Measurements from ENCODE around the gene SETD5.
A peak's percentile ranks its signal among the peaks of the same experiment; 100 is the strongest.

SETD5 gene

DNA sequence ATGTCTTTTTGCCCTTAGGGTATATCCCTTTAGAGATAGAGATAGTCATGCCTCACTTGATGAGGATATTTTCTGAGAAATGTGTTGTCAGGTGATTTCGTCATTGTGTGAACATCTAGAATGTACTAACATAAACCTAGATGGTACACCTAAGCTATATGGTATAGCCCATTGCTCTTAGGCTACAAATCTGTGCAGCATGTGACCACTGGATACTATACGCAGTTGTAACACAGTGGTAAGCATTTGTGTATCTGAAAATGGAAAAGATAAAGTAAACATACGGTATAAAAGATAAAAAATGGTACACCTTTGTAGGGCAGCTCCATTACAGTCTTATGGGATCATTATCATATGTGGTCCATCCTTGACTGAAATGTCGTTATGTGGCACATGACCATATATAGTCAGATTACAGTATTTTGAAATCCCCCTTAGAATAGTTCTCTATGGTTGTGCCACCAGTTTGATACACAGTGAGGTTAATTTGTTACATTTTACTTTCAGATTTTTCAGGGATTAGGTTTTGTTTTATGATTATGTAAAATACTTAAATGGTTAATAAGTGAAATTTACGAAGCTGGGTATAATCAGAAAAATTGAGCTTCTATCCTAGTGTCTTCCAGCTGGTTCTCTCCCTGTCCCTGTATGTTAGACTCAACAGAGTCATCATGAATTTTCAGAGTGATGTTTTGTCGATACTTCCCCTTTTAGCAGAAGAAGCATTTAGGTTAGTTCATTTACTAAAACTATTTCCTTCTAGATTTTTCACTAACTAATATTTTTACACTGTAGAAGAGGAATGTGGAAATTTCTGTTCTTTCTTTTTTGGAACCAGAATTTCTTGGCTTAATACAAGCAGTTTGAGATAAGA is 12.8 kb downstream of the SETD5 start:
- Histone ChIP-seq H3K27ac (ENCODE audit: low read depth, low read length) (no peak overlapping the region), H3K36me3 (ENCODE audit: control insufficient read depth in 1 of 2, insufficient read depth in 2 of 2, low read length in 2 of 2) (no peaks in the 10 kb centered on the region), H3K27me3 (ENCODE audit: control insufficient read depth in 1 of 2, insufficient read depth in 2 of 2, low read length in 2 of 2) (no peaks in the 10 kb centered on the region), H3K9ac (ENCODE audit: low read depth in 1 of 2, low read length in 2 of 2) (no peak overlapping the region), H3K9me3 (ENCODE audit: control insufficient read depth in 1 of 2, low read length in 2 of 2) (no peaks in the 10 kb centered on the region), H3K4me1 (ENCODE audit: control insufficient read depth in 1 of 2, insufficient read depth in 2 of 2, low read length in 2 of 2) (peaks cover 23 to 25% of the 10 kb centered on the region in 2 donors), H3K4me3 (ENCODE audit: low read depth in 1 of 2, low read length in 2 of 2) (no peak overlapping the region)

GRCh38 chr3:9411302-9411701 is 13.9 kb downstream of the SETD5 start:
- no peak overlapping the region for H3K27ac ChIP-seq (ENCODE audit: low read depth, low read length)
- no peaks in the 10 kb centered on the region for H3K9me3 ChIP-seq (ENCODE audit: control insufficient read depth in 1 of 2, low read length in 2 of 2)
- H3K4me3 ChIP-seq (ENCODE audit: low read depth in 1 of 2, low read length in 2 of 2) = no peak overlapping the region
- H3K27me3 ChIP-seq (ENCODE audit: control insufficient read depth in 1 of 2, insufficient read depth in 2 of 2, low read length in 2 of 2) = no peaks in the 10 kb centered on the region
- H3K36me3 ChIP-seq (ENCODE audit: control insufficient read depth in 1 of 2, insufficient read depth in 2 of 2, low read length in 2 of 2) = peaks cover 0 to 5% of the 10 kb centered on the region in 2 donors
- H3K4me1 ChIP-seq (ENCODE audit: control insufficient read depth in 1 of 2, insufficient read depth in 2 of 2, low read length in 2 of 2) = peaks cover 22 to 25% of the 10 kb centered on the region in 2 donors
- H3K9ac ChIP-seq (ENCODE audit: low read depth in 1 of 2, low read length in 2 of 2) = no peak overlapping the region

DNA sequence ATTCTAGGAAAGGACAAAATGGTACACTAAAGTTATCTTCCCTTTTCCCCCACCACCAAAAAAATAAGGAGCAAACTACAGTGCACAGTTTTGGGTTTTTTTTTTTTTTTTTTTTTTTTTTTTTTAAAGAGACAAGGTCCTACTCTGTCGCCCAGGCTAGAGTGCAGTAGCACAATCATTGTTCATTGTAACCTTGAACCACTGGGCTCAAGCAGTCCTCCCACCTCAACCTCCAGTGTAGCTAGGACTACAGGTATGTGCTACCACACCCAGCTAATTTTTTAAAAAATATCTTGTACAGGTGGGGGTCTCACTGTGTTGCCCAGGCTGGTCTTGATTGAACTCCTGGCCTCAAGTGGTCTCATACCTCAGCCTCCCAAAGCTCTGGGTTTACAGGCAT is 14.9 kb downstream of the SETD5 start:
- no peak overlapping the region for H3K9ac ChIP-seq (ENCODE audit: low read depth in 1 of 2, low read length in 2 of 2)
- H3K9me3 ChIP-seq (ENCODE audit: control insufficient read depth in 1 of 2, low read length in 2 of 2) = no peaks in the 10 kb centered on the region
- H3K36me3 ChIP-seq (ENCODE audit: control insufficient read depth in 1 of 2, insufficient read depth in 2 of 2, low read length in 2 of 2) = peaks cover 0 to 5% of the 10 kb centered on the region in 2 donors
- H3K27me3 ChIP-seq (ENCODE audit: control insufficient read depth in 1 of 2, insufficient read depth in 2 of 2, low read length in 2 of 2) = no peaks in the 10 kb centered on the region
- H3K4me1 ChIP-seq (ENCODE audit: control insufficient read depth in 1 of 2, insufficient read depth in 2 of 2, low read length in 2 of 2) = peaks cover 28 to 29% of the 10 kb centered on the region in 2 donors
- no peak overlapping the region for H3K4me3 ChIP-seq (ENCODE audit: low read depth in 1 of 2, low read length in 2 of 2)
- no peak overlapping the region for H3K27ac ChIP-seq (ENCODE audit: low read depth, low read length)

DNA sequence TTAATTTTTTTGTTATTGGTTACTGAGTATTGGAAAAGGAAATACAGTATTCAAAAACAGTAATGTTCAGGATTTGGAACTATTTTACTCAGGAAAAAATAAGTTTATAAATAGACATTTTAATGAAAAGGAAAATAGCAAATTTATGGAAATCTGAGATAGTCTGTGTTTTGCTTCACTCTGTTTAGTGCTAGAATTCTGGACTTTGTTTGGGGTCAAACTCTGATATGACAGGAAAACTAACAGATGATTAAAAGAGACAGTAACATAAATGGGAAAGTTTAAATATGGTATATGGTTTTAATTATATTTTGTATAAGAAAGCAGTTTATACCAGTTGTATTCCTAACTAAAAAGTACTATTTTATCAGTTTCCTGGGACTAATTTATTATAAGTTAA is 17.4 kb downstream of the SETD5 start:
- Histone ChIP-seq H3K27me3 (ENCODE audit: control insufficient read depth in 1 of 2, insufficient read depth in 2 of 2, low read length in 2 of 2) (no peaks in the 10 kb centered on the region), H3K4me1 (ENCODE audit: control insufficient read depth in 1 of 2, insufficient read depth in 2 of 2, low read length in 2 of 2) (peaks cover 28 to 39% of the 10 kb centered on the region in 2 donors), H3K4me3 (ENCODE audit: low read depth in 1 of 2, low read length in 2 of 2) (no peak overlapping the region), H3K9me3 (ENCODE audit: control insufficient read depth in 1 of 2, low read length in 2 of 2) (no peaks in the 10 kb centered on the region), H3K27ac (ENCODE audit: low read depth, low read length) (no peak overlapping the region), H3K9ac (ENCODE audit: low read depth in 1 of 2, low read length in 2 of 2) (no peak overlapping the region), H3K36me3 (ENCODE audit: control insufficient read depth in 1 of 2, insufficient read depth in 2 of 2, low read length in 2 of 2) (peaks cover 0 to 5% of the 10 kb centered on the region in 2 donors)

DNA sequence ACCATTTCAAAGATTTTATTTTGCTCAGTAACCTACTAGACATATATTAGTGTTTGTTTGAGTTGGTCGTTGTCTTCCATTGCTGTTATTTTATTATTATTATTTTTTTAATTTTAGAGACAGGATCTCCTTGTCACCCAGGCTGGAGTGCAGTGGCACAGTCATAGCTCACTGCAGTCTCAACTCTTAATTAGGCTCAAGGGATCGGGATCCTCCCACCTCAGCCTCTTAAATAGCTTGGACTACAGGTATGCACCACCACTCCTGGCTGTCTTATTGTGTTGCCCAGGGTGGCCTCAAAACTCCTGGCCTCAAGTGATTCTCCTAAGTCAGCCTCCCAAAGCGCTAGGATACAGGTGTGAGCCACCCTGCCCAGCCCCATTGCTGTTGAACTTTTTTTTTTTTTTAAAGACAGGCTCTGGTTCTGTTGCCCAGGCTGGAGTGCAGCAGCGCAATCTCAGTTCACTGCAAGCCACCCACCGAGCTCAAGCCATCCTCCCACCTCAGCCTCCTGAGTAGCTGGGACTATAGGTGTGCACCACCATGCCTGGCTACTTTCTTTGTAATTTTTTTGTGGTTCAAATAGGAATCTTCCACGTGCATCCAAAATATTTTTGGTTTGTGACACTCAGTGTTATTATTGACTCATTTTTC is 18.2 kb downstream of the SETD5 start:
- no peak overlapping the region for H3K27ac ChIP-seq (ENCODE audit: low read depth, low read length)

DNA sequence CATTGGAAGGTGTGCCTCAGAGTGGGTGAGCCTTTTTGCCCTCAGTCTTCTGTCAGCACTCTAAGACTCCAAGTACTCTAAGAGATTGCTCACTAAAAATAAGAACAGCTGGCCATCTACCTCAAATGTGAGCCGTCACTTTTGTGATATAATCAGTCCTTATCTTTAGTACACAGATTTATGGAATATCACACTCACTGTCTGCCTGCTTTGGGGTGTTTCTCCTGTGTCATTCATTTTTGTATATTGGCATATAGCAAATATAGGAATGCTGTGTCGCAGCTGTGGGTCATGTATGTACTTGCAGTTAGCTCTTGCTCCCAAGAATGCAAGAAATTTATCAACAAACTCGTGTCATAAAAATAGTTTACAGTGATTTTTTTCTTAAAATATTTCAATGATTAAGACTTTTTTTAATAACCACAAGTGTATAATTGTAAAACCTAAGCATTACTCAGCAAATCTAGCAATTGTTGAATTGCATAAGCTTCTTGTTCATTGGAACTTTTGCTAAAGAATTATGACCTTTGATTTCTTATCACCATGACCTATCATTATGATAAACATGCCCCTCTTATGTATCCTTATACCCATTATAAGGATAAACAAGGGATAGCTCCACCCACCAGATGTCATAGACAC is 18.8 kb downstream of the SETD5 start:
- peaks cover 0 to 5% of the 10 kb centered on the region in 2 donors for H3K36me3 ChIP-seq (ENCODE audit: control insufficient read depth in 1 of 2, insufficient read depth in 2 of 2, low read length in 2 of 2)
- H3K4me3 ChIP-seq (ENCODE audit: low read depth in 1 of 2, low read length in 2 of 2) = no peak overlapping the region
- H3K9ac ChIP-seq (ENCODE audit: low read depth in 1 of 2, low read length in 2 of 2) = no peak overlapping the region
- H3K9me3 ChIP-seq (ENCODE audit: control insufficient read depth in 1 of 2, low read length in 2 of 2) = no peaks in the 10 kb centered on the region
- no peaks in the 10 kb centered on the region for H3K27me3 ChIP-seq (ENCODE audit: control insufficient read depth in 1 of 2, insufficient read depth in 2 of 2, low read length in 2 of 2)
- H3K4me1 ChIP-seq (ENCODE audit: control insufficient read depth in 1 of 2, insufficient read depth in 2 of 2, low read length in 2 of 2) = peaks cover 28 to 49% of the 10 kb centered on the region in 2 donors
- no peak overlapping the region for H3K27ac ChIP-seq (ENCODE audit: low read depth, low read length)

More for the DNA sequence above, 18.2 kb downstream of the SETD5 start:
- H3K4me1 ChIP-seq (ENCODE audit: control insufficient read depth in 1 of 2, insufficient read depth in 2 of 2, low read length in 2 of 2) = peaks cover 28 to 44% of the 10 kb centered on the region in 2 donors
- no peak overlapping the region for H3K4me3 ChIP-seq (ENCODE audit: low read depth in 1 of 2, low read length in 2 of 2)
- peaks cover 0 to 5% of the 10 kb centered on the region in 2 donors for H3K36me3 ChIP-seq (ENCODE audit: control insufficient read depth in 1 of 2, insufficient read depth in 2 of 2, low read length in 2 of 2)
- no peaks in the 10 kb centered on the region for H3K27me3 ChIP-seq (ENCODE audit: control insufficient read depth in 1 of 2, insufficient read depth in 2 of 2, low read length in 2 of 2)
- H3K9me3 ChIP-seq (ENCODE audit: control insufficient read depth in 1 of 2, low read length in 2 of 2) = no peaks in the 10 kb centered on the region
- H3K9ac ChIP-seq (ENCODE audit: low read depth in 1 of 2, low read length in 2 of 2) = no peak overlapping the region

GRCh38 chr3:9420850-9421549 is 23.6 kb downstream of the SETD5 start:
- H3K27me3 ChIP-seq (ENCODE audit: control insufficient read depth in 1 of 2, insufficient read depth in 2 of 2, low read length in 2 of 2) = no peaks in the 10 kb centered on the region
- H3K9me3 ChIP-seq (ENCODE audit: control insufficient read depth in 1 of 2, low read length in 2 of 2) = no peaks in the 10 kb centered on the region
- peaks cover 0 to 2% of the 10 kb centered on the region in 2 donors for H3K36me3 ChIP-seq (ENCODE audit: control insufficient read depth in 1 of 2, insufficient read depth in 2 of 2, low read length in 2 of 2)
- H3K27ac ChIP-seq (ENCODE audit: low read depth, low read length) = no peak overlapping the region
- H3K4me3 ChIP-seq (ENCODE audit: low read depth in 1 of 2, low read length in 2 of 2) = no peak overlapping the region
- H3K9ac ChIP-seq (ENCODE audit: low read depth in 1 of 2, low read length in 2 of 2) = no peak overlapping the region
- peaks cover 33 to 48% of the 10 kb centered on the region in 2 donors for H3K4me1 ChIP-seq (ENCODE audit: control insufficient read depth in 1 of 2, insufficient read depth in 2 of 2, low read length in 2 of 2)

DNA sequence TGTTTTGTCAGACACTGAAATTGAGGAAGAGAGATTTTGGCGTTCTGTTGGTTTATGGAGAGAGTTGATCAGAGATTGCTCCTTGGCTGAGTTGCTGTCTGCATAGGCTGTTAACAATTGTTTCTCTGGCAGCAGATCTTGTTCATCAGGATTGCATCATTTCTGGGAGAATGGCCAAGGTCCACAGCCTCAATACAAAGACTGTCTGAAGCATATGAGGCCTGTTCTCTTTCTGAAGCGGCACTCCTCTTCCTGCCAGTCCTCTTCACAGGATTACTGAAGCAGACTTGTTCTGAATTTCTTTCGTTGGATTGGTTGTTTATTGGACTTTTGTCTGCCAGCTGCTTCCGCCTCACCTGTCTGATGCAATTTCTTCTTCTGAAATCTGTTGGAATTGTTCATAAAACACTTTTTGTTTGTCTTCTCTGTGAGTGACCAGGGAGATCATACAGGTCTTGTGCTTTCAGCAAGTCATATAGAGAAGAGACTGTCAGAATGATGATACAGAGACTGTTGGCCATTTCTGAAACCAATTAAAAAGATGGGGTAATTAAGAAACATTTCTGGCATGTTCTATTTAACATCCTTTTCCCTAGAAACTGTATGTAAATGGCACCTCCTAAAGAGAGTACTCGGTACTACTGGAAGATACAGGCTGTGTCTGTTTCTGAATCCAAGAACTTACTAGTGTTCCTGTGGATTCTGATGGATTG is 25.5 kb downstream of the SETD5 start:
- Histone ChIP-seq H3K36me3 (ENCODE audit: control insufficient read depth in 1 of 2, insufficient read depth in 2 of 2, low read length in 2 of 2) (peaks cover 0 to 14% of the 10 kb centered on the region in 2 donors), H3K9ac (ENCODE audit: low read depth in 1 of 2, low read length in 2 of 2) (peak overlapping the region; percentile 5 to 20), H3K4me3 (ENCODE audit: low read depth in 1 of 2, low read length in 2 of 2) (no peak overlapping the region)

DNA sequence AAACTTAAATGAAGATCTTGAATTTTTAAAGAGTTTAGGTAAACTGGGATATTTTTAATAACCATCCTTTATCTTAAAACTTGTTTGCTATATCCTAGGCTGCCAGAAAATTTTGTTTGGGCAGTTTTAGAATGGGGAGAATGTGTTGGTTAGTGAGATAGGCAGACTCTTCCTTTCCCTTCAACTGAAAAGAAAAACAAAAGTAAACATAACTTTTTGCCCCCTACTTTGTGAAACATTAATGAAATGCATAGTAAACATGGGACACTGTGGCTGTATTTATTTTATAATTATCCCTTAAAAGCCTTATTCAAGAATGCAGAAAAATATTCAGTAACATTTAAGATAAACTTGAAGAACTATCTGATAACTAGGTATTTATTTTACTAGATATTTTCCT is 31.0 kb downstream of the SETD5 start:
- Histone ChIP-seq H3K4me3 (ENCODE audit: low read depth in 1 of 2, low read length in 2 of 2) (no peak overlapping the region), H3K27me3 (ENCODE audit: control insufficient read depth in 1 of 2, insufficient read depth in 2 of 2, low read length in 2 of 2) (no peaks in the 10 kb centered on the region), H3K36me3 (ENCODE audit: control insufficient read depth in 1 of 2, insufficient read depth in 2 of 2, low read length in 2 of 2) (peaks cover 38 to 60% of the 10 kb centered on the region in 2 donors), H3K4me1 (ENCODE audit: control insufficient read depth in 1 of 2, insufficient read depth in 2 of 2, low read length in 2 of 2) (peaks cover 8% of the 10 kb centered on the region in 2 donors), H3K9me3 (ENCODE audit: control insufficient read depth in 1 of 2, low read length in 2 of 2) (no peaks in the 10 kb centered on the region), H3K27ac (ENCODE audit: low read depth, low read length) (no peak overlapping the region), H3K9ac (ENCODE audit: low read depth in 1 of 2, low read length in 2 of 2) (no peak overlapping the region)

More for the DNA sequence above, 25.5 kb downstream of the SETD5 start:
- Histone ChIP-seq H3K9me3 (ENCODE audit: control insufficient read depth in 1 of 2, low read length in 2 of 2) (no peaks in the 10 kb centered on the region), H3K27me3 (ENCODE audit: control insufficient read depth in 1 of 2, insufficient read depth in 2 of 2, low read length in 2 of 2) (no peaks in the 10 kb centered on the region), H3K27ac (ENCODE audit: low read depth, low read length) (peak overlapping the region; percentile 45), H3K4me1 (ENCODE audit: control insufficient read depth in 1 of 2, insufficient read depth in 2 of 2, low read length in 2 of 2) (peaks cover 23 to 41% of the 10 kb centered on the region in 2 donors)

Measured in duodenal mucosa (tissue), 2 donors.